Cardiac muscle cell (in vitro differentiated cells and primary cell): Measurements from ENCODE around the gene DST. TPM values are rescaled to one million over a fixed set of nuclear protein-coding genes. Genes with fewer than 3 reads are reported as not detected.
A peak's percentile ranks its signal among the peaks of the same experiment; 100 is the strongest.
"Not testable (repeated sequence)": the region's sequence is repeated elsewhere in the genome, so short reads cannot be mapped to it uniquely, and the experiment has no call there.

Experiments
- DNase-seq, 2 donors: peaks; one replicate each; pipeline versions ENCODE4 v3.0.0 to v3.0.0-alpha.2; 2010 to 2017; ENCODE audit warnings: low read depth in 1 of 2, low spot score in 1 of 2
- H3K27ac ChIP-seq: fragments of 200-600 bp; sonication (generic); 2 replicates; pipeline ENCODE4 v1.5.1; 2016
- H3K27me3 ChIP-seq: fragments of 200-600 bp; sonication (generic); 2 replicates; pipeline ENCODE4 v1.6.0; 2016; ENCODE audit warnings: control low read depth
- H3K36me3 ChIP-seq: fragments of 200-600 bp; sonication (generic); 2 replicates; pipeline ENCODE4 v1.5.1; 2016; ENCODE audit warnings: control low read depth
- H3K4me1 ChIP-seq: fragments of 200-600 bp; sonication (generic); 2 replicates; pipeline ENCODE4 v1.8.1; 2017; ENCODE audit warnings: low read depth, mild to moderate bottlenecking, mixed run types
- H3K4me3 ChIP-seq: fragments of 200-600 bp; sonication (generic); 2 replicates; pipeline ENCODE4 v1.5.1; 2016; ENCODE audit warnings: mild to moderate bottlenecking
- H3K9me3 ChIP-seq: fragments of 200-600 bp; sonication (generic); 2 replicates; pipeline ENCODE4 v1.5.1; 2017; ENCODE audit warnings: low read depth, mild to moderate bottlenecking, control low read depth
- polyA plus RNA-seq: library from polyadenylated mRNA; unstranded; fragments of >200 nt; fragmentation: Nextera tagmentation; extraction: Ambion mirVana; gene quantifications from 2 replicates; pipeline ENCODE4 v1.2.1, GENCODE V29; 2016
- total RNA-seq: library from RNA; depleted of rRNA; stranded (reverse); fragments of >200 nt; gene quantifications from 2 replicates; pipeline ENCODE4 v1.2.3, GENCODE V29; 2016
- TF ChIP-seq, protein P1 (sequence below): IDR thresholded peaks from 2 replicates; pipeline ENCODE4 v1.5.1; 2012; ENCODE audit warnings: low read depth, mild to moderate bottlenecking, low read length

The DST gene
- total and polyA plus RNA-seq, 2 experiments from 2014 or later: 31.7 to 82.1 TPM

GRCh38 chr6:56567501-56567900, 75.2 kb downstream of the DST start:
- H3K4me1 ChIP-seq: peaks cover 1% of the 10 kb centered on the region
- no peaks in the 10 kb centered on the region for H3K36me3 ChIP-seq
- H3K27me3 ChIP-seq: no peaks in the 10 kb centered on the region
- no peaks in the 10 kb centered on the region for H3K9me3 ChIP-seq
- TF ChIP-seq, protein P1, sequence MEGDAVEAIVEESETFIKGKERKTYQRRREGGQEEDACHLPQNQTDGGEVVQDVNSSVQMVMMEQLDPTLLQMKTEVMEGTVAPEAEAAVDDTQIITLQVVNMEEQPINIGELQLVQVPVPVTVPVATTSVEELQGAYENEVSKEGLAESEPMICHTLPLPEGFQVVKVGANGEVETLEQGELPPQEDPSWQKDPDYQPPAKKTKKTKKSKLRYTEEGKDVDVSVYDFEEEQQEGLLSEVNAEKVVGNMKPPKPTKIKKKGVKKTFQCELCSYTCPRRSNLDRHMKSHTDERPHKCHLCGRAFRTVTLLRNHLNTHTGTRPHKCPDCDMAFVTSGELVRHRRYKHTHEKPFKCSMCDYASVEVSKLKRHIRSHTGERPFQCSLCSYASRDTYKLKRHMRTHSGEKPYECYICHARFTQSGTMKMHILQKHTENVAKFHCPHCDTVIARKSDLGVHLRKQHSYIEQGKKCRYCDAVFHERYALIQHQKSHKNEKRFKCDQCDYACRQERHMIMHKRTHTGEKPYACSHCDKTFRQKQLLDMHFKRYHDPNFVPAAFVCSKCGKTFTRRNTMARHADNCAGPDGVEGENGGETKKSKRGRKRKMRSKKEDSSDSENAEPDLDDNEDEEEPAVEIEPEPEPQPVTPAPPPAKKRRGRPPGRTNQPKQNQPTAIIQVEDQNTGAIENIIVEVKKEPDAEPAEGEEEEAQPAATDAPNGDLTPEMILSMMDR: no peak
- no peak for DNase-seq
- H3K4me3 ChIP-seq: no peak overlapping the region
- no peak overlapping the region for H3K27ac ChIP-seq

GRCh38 chr6:56562730-56563129, 80.0 kb downstream of the DST start:
- not testable (repeated sequence) for H3K9me3 ChIP-seq, H3K36me3 ChIP-seq, H3K4me1 ChIP-seq, H3K27ac ChIP-seq, H3K27me3 ChIP-seq, H3K4me3 ChIP-seq, DNase-seq

- Histone ChIP-seq H3K27ac (no peak overlapping the region), H3K36me3 (peaks cover 7% of the 10 kb centered on the region), H3K4me3 (no peak overlapping the region), H3K27me3 (no peaks in the 10 kb centered on the region), H3K4me1 (no peaks in the 10 kb centered on the region), H3K9me3 (no peaks in the 10 kb centered on the region)
- TF ChIP-seq, protein P1: no peak
- no peak for DNase-seq
Measured at GRCh38 chr6:56556751-56557540, 85.7 kb downstream of the DST start.

DNA sequence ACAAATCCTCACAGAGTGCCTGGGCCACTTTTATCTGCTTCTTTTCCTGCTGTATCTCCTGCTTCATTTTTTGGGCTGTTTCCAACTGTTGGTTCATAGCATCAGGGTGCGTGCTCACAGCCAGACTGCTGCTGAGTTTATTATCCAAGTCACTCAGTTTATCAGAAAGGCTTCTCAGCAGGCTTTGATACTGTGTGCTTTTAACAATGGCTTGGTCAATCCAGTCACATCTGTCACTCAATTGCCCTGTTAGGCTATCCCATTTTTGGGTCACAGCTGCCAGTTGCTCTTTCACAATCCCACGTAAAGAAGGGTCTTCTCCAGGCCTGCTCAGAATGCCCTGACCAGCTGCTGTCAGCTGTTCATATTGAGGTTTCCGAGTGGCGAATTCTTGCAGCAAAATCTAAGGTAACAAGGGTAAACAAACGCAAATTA, 87.2 kb downstream of the DST start:
- peak; percentile 21 to 79 for DNase-seq
- no peak overlapping the region for H3K27ac ChIP-seq
- H3K27me3 ChIP-seq: no peaks in the 10 kb centered on the region
- no peaks in the 10 kb centered on the region for H3K4me1 ChIP-seq
- no peak overlapping the region for H3K4me3 ChIP-seq
- H3K36me3 ChIP-seq: peaks cover 7% of the 10 kb centered on the region
- TF ChIP-seq, protein P1: no peak
- H3K9me3 ChIP-seq: no peaks in the 10 kb centered on the region

- peak in 1 of 2 donors; percentile 14 for DNase-seq
- H3K27me3 ChIP-seq: no peaks in the 10 kb centered on the region
- TF ChIP-seq, protein P1: no peak
Measured at GRCh38 chr6:56552187-56553130, 90.2 kb downstream of the DST start.

More at GRCh38 chr6:56552187-56553130, 90.2 kb downstream of the DST start:
- no peaks in the 10 kb centered on the region for H3K4me1 ChIP-seq
- H3K27ac ChIP-seq: no peak overlapping the region
- H3K36me3 ChIP-seq: peaks cover 7% of the 10 kb centered on the region
- H3K4me3 ChIP-seq: no peak overlapping the region
- no peaks in the 10 kb centered on the region for H3K9me3 ChIP-seq
